Activated naive CD8-positive, alpha-beta T cell treated with anti-CD3 and anti-CD28 coated beads for 36 hours (primary cell): Measurements from ENCODE around the gene CCDC13. TPM values are rescaled to one million over a fixed set of nuclear protein-coding genes. Genes with fewer than 3 reads are reported as not detected.

Experiments
- DNase-seq: peaks from one replicate; pipeline ENCODE4 v3.0.0; 2021
- H3K27ac Mint-ChIP-seq: one replicate; pipeline ENCODE4 v1.8.0; 2022; ENCODE audit warnings: mild to moderate bottlenecking, moderate library complexity, mixed read lengths
- H3K27me3 Mint-ChIP-seq: one replicate; pipeline ENCODE4 v1.8.0; 2022; ENCODE audit warnings: mild to moderate bottlenecking, mixed read lengths
- H3K36me3 Mint-ChIP-seq: one replicate; pipeline ENCODE4 v1.8.0; 2021; ENCODE audit warnings: mild to moderate bottlenecking, mixed read lengths
- H3K4me1 Mint-ChIP-seq: one replicate; pipeline ENCODE4 v1.8.0; 2021; ENCODE audit warnings: mixed read lengths
- H3K4me3 Mint-ChIP-seq: one replicate; pipeline ENCODE4 v1.8.0; 2022; ENCODE audit warnings: mild to moderate bottlenecking, moderate library complexity, mixed read lengths
- H3K9me3 Mint-ChIP-seq: one replicate; pipeline ENCODE4 v1.8.0; 2022; ENCODE audit warnings: mixed read lengths
- total RNA-seq, 2 experiments: library from RNA; stranded (reverse); gene quantifications; one replicate each; pipeline ENCODE4 v1.2.3, GENCODE V29; 2021

CCDC13 gene
- total RNA-seq, 2 experiments from 2014 or later = 0.49 TPM; not detected in 1

GRCh38 chr3:42749753-42750231, 23.3 kb downstream of the CCDC13 start:
- Mint-ChIP-seq H3K27me3 (no peaks in the 10 kb centered on the region), H3K9me3 (no peaks in the 10 kb centered on the region), H3K4me1 (peaks cover 13% of the 10 kb centered on the region), H3K27ac (no peak overlapping the region), H3K4me3 (no peak overlapping the region), H3K36me3 (no peaks in the 10 kb centered on the region)
- no peak for DNase-seq

GRCh38 chr3:42749025-42749752, 23.9 kb downstream of the CCDC13 start:
- no peak for DNase-seq
- H3K36me3 Mint-ChIP-seq = no peaks in the 10 kb centered on the region
- no peak overlapping the region for H3K27ac Mint-ChIP-seq
- no peaks in the 10 kb centered on the region for H3K9me3 Mint-ChIP-seq
- no peak overlapping the region for H3K4me3 Mint-ChIP-seq
- H3K4me1 Mint-ChIP-seq = peaks cover 14% of the 10 kb centered on the region
- H3K27me3 Mint-ChIP-seq = no peaks in the 10 kb centered on the region

GRCh38 chr3:42747581-42747980, 25.5 kb downstream of the CCDC13 start:
- DNase-seq = no peak
- no peaks in the 10 kb centered on the region for H3K9me3 Mint-ChIP-seq
- H3K27me3 Mint-ChIP-seq = no peaks in the 10 kb centered on the region
- no peak overlapping the region for H3K27ac Mint-ChIP-seq
- H3K4me1 Mint-ChIP-seq = peaks cover 14% of the 10 kb centered on the region
- no peak overlapping the region for H3K4me3 Mint-ChIP-seq
- no peaks in the 10 kb centered on the region for H3K36me3 Mint-ChIP-seq

DNA sequence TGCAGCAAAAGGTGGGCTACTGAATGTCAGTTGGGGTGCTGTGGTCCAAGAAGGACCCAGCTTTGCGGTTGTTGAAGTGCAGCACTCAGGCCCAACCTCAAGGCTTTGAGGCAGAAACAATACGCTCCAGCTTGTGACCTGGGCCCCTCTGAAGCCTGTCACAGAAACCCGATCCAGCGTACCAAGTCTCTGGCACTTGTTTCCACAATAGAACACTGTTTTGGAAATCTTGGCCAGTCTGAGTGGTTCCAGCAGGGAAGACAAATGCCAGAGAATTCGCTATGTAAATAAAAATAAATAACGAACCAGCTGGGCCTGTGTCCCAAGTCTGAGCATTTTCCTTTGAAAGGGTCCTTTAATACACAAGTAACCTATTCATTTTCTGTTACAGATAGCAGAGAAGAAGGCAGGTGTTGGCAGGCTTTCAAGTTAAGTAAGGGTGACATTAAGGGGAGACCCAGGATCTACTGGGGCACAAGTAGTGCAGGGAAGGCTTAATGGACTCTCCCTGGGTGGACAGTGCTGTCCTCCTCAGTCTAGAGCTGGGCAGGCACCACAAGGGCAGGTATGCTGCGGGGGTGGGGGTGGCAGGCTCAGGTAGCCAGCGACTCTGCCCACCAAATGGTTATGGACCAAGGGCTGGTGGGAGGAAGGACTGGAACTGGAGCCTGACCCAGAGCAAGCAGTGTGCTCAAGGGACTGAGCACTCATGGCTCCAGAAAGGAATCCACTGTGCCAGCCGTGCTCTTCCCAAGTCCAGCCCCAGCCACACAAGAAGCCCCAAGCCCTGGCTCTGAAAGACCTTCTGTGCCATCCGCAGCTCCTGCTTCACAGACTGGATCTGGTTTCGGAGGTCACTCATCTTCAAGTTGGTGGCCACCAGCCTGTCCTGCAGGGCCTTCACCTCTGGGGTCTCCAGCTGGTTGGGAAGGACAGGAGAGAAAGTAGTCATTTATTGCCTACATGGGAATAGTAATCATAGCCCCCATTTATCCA, 26.3 kb downstream of the CCDC13 start:
- Mint-ChIP-seq H3K4me3 (no peak overlapping the region), H3K9me3 (no peaks in the 10 kb centered on the region), H3K27me3 (no peaks in the 10 kb centered on the region), H3K36me3 (no peaks in the 10 kb centered on the region), H3K27ac (no peak overlapping the region), H3K4me1 (peaks cover 14% of the 10 kb centered on the region)
- DNase-seq = no peak

DNA sequence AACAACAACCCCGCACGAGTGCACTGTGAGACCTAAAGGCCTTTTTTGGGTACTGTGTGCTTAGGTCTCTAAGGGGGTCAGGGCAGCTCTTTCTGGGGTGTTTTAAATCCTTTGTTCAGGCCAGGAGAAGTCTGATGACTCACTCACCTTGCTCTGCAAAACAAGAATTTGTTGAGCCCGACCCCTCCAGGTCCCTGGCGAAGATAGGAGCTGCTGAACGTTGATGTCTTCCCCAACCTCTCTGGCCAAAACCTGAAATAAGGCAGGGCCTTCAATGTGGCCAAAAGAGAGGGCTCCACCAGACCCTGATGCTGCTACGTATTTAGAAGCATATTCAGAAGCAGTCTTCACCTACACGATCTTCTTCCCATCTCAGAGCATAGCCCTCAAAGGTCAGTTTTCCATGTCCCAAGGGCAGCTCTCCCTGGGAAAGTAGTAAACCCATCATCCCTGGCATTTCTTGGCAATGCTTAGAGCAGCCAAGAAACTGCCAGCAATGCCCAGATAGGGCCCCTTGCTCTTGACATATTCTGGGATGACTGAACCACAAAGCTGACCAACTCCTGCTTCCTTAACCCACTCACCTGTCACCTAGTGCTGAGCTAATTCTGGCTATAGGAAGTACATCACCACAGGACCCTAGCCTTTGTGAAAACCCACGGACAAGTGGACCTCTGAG, 27.1 kb downstream of the CCDC13 start:
- no peak for DNase-seq
- H3K36me3 Mint-ChIP-seq = no peaks in the 10 kb centered on the region
- no peaks in the 10 kb centered on the region for H3K9me3 Mint-ChIP-seq
- H3K27me3 Mint-ChIP-seq = no peaks in the 10 kb centered on the region
- H3K4me1 Mint-ChIP-seq = peaks cover 14% of the 10 kb centered on the region
- H3K27ac Mint-ChIP-seq = no peak overlapping the region
- no peak overlapping the region for H3K4me3 Mint-ChIP-seq

GRCh38 chr3:42745291-42745745, 27.7 kb downstream of the CCDC13 start:
- no peak for DNase-seq
- Mint-ChIP-seq H3K27me3 (no peaks in the 10 kb centered on the region), H3K36me3 (no peaks in the 10 kb centered on the region), H3K27ac (no peak overlapping the region), H3K4me3 (no peak overlapping the region), H3K4me1 (peaks cover 14% of the 10 kb centered on the region), H3K9me3 (no peaks in the 10 kb centered on the region)

DNA sequence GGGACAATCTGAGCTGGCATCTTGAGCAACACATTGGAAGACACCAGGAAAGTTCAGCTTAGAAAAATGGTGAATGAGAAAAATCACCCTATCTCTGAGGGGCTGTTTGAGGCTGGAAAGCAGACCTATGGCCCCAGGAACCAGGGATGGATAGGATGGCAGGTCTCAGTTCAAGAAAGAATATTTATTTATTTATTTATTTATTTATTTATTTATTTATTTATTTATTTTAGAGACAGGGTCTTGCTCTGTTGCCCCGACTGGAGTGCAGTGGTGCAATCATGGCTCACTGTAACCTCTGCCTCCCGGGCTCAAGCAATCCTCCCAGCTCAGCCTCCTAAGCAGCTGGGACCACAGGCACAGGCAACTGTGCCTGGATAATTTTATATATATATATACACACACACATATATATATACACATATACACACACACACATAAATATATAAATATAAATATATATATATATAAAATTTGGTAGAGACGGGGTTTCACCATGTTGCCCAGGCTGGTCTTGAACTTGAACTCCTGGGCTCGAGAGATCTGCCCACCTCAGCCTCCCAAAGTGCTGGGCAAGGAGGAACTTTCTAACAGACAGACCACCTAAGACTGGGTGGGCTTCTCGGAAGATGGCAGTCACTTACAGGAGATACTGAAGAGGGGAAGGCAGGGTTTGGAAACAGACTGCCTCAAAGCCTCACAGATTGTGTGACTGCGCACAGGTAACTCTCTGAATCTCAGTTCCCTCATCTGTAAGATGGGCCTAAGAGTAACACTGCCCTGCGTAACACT, 29.7 kb downstream of the CCDC13 start:
- no peak overlapping the region for H3K4me3 Mint-ChIP-seq
- H3K27me3 Mint-ChIP-seq = no peaks in the 10 kb centered on the region
- H3K27ac Mint-ChIP-seq = no peak overlapping the region
- H3K36me3 Mint-ChIP-seq = no peaks in the 10 kb centered on the region
- H3K4me1 Mint-ChIP-seq = peaks cover 14% of the 10 kb centered on the region
- no peaks in the 10 kb centered on the region for H3K9me3 Mint-ChIP-seq
- no peak for DNase-seq

GRCh38 chr3:42742688-42743087, 30.4 kb downstream of the CCDC13 start:
- H3K36me3 Mint-ChIP-seq = no peaks in the 10 kb centered on the region
- peaks cover 6% of the 10 kb centered on the region for H3K4me1 Mint-ChIP-seq
- no peak for DNase-seq
- no peaks in the 10 kb centered on the region for H3K9me3 Mint-ChIP-seq
- no peaks in the 10 kb centered on the region for H3K27me3 Mint-ChIP-seq
- no peak overlapping the region for H3K4me3 Mint-ChIP-seq
- H3K27ac Mint-ChIP-seq = no peak overlapping the region

DNA sequence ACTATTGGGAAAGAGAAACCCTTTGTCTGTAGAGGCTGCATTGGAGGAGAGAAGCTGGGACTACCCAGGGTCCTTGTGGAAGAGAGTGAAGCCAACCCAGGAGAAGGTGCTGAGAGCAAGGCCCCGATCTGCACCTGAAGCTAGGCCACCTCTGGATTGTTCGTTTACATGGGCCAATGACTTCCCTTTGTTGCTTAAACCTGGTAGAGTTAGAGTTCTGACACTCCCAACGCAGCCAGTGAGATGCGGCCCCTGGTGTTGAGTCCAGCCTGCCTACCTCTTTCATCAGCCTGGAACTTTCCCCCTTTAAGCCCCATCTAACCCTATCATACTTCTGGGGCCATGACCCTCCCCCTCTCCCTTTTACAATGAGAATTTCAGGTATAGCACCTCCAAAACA, 30.8 kb downstream of the CCDC13 start:
- H3K9me3 Mint-ChIP-seq = no peaks in the 10 kb centered on the region
- no peak overlapping the region for H3K27ac Mint-ChIP-seq
- no peak overlapping the region for H3K4me3 Mint-ChIP-seq
- H3K4me1 Mint-ChIP-seq = peaks cover 2% of the 10 kb centered on the region
- no peak for DNase-seq
- H3K27me3 Mint-ChIP-seq = no peaks in the 10 kb centered on the region
- H3K36me3 Mint-ChIP-seq = no peaks in the 10 kb centered on the region

- H3K9me3 Mint-ChIP-seq = no peaks in the 10 kb centered on the region
- H3K27me3 Mint-ChIP-seq = no peaks in the 10 kb centered on the region
- no peak overlapping the region for H3K4me3 Mint-ChIP-seq
- peaks cover 2% of the 10 kb centered on the region for H3K4me1 Mint-ChIP-seq
- no peak for DNase-seq
- H3K36me3 Mint-ChIP-seq = no peaks in the 10 kb centered on the region
- no peak overlapping the region for H3K27ac Mint-ChIP-seq
Observed at GRCh38 chr3:42741796-42742195, 31.3 kb downstream of the CCDC13 start.

GRCh38 chr3:42739401-42740158, 33.5 kb downstream of the CCDC13 start:
- no peak for DNase-seq
- peaks cover 2% of the 10 kb centered on the region for H3K4me1 Mint-ChIP-seq

DNA sequence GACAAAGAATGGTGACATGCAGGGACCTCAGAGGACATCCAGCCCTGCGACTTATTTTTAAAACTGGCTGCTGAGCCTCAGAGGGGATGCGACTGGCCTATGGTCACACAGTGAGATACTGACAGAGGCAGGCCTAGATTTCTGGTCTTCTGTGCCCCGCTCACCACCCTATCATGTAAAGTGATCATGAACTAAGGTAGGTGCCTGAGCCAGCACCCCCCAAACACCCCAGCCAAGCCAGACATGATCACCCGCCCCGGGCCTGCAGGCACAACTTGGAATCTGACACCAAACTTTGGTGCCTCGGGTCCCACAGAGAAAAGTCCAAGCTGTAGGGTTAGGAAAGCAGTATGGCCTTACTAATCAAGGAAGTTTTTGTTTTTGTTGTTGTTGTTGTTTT, 36.5 kb downstream of the CCDC13 start:
- Mint-ChIP-seq H3K27ac (no peak overlapping the region), H3K4me3 (no peak overlapping the region), H3K9me3 (no peaks in the 10 kb centered on the region), H3K36me3 (no peaks in the 10 kb centered on the region), H3K27me3 (no peaks in the 10 kb centered on the region), H3K4me1 (no peaks in the 10 kb centered on the region)
- DNase-seq = no peak

More at GRCh38 chr3:42739401-42740158, 33.5 kb downstream of the CCDC13 start:
- H3K27me3 Mint-ChIP-seq = no peaks in the 10 kb centered on the region
- no peaks in the 10 kb centered on the region for H3K36me3 Mint-ChIP-seq
- H3K27ac Mint-ChIP-seq = no peak overlapping the region
- H3K4me3 Mint-ChIP-seq = no peak overlapping the region
- no peaks in the 10 kb centered on the region for H3K9me3 Mint-ChIP-seq

GRCh38 chr3:42736081-42736480, 37.0 kb downstream of the CCDC13 start:
- Mint-ChIP-seq H3K36me3 (no peaks in the 10 kb centered on the region), H3K4me1 (no peaks in the 10 kb centered on the region), H3K27me3 (no peaks in the 10 kb centered on the region), H3K27ac (no peak overlapping the region), H3K4me3 (no peak overlapping the region), H3K9me3 (no peaks in the 10 kb centered on the region)
- no peak for DNase-seq

- Mint-ChIP-seq H3K4me1 (no peaks in the 10 kb centered on the region), H3K9me3 (no peaks in the 10 kb centered on the region), H3K36me3 (no peaks in the 10 kb centered on the region), H3K4me3 (no peak overlapping the region), H3K27me3 (no peaks in the 10 kb centered on the region), H3K27ac (no peak overlapping the region)
- DNase-seq = no peak
Observed at GRCh38 chr3:42735615-42736014, 37.4 kb downstream of the CCDC13 start.
